Neutrophil (primary cell): Measurements from ENCODE around the gene RBM46.

Experiments used
- H3K27ac ChIP-seq: fragments of 200-600 bp; sonication (generic); 2 replicates; pipeline ENCODE4 v1.5.1; 2016; ENCODE audit warnings: mild to moderate bottlenecking, moderate library complexity
- H3K27me3 ChIP-seq: fragments of 200-600 bp; sonication (generic); 2 replicates; pipeline ENCODE4 v1.6.0; 2016; ENCODE audit warnings: mild to moderate bottlenecking
- H3K36me3 ChIP-seq: fragments of 200-600 bp; sonication (generic); 2 replicates; pipeline ENCODE4 v1.5.1; 2017
- H3K4me1 ChIP-seq, 2 experiments: fragments of 200-600 bp in 1 of 2; sonication (generic) in 1 of 2; 1 replicate in 1 of 2; 2 replicates in 1 of 2; pipeline versions ENCODE4 v1.5.1 to v1.6.1; 2013 to 2016; ENCODE audit warnings: low read depth in 1 of 2, low read length in 1 of 2, mild to moderate bottlenecking in 1 of 2, moderate library complexity in 1 of 2; ENCODE audit not compliant: control insufficient read depth in 1 of 2, insufficient read depth in 1 of 2
- H3K4me3 ChIP-seq, 2 experiments: fragments of 200-600 bp in 1 of 2; sonication (generic) in 1 of 2; 1 replicate in 1 of 2; 2 replicates in 1 of 2; pipeline ENCODE4 v1.5.1; 2013 to 2016; ENCODE audit warnings: low read depth in 1 of 2, low read length in 1 of 2, mild to moderate bottlenecking in 1 of 2, moderate library complexity in 1 of 2
- H3K9me3 ChIP-seq: fragments of 200-600 bp; sonication (generic); 2 replicates; pipeline ENCODE4 v1.5.1; 2016
- TF ChIP-seq, protein P1 (sequence below): fragments of 200-600 bp; sonication (generic); IDR thresholded peaks from 2 replicates; pipeline ENCODE4 v1.5.1; 2016; ENCODE audit warnings: antibody characterized with exemption

Gene RBM46

DNA sequence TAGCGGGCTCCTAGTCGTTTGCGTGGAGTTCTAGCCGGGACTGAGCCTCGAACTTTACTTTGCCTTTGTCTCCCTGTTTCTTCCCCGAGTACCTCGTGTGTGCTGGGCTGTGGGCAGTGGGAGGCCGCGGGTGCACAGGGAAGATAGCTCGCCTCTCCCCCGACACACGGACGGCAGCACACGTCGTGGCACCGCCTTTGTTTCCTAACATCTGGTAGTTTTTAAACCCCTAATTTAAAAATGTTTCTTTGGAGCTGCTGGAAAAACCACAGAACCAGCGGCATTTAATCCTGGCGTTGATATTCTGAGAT is 866 bp downstream of the RBM46 start:
- Histone ChIP-seq H3K4me1 (no peaks in the 10 kb centered on the region), H3K27me3 (peaks cover 35% of the 10 kb centered on the region), H3K36me3 (no peaks in the 10 kb centered on the region), H3K27ac (no peak overlapping the region), H3K9me3 (no peaks in the 10 kb centered on the region), H3K4me3 (no peak overlapping the region)
- TF ChIP-seq, protein P1, sequence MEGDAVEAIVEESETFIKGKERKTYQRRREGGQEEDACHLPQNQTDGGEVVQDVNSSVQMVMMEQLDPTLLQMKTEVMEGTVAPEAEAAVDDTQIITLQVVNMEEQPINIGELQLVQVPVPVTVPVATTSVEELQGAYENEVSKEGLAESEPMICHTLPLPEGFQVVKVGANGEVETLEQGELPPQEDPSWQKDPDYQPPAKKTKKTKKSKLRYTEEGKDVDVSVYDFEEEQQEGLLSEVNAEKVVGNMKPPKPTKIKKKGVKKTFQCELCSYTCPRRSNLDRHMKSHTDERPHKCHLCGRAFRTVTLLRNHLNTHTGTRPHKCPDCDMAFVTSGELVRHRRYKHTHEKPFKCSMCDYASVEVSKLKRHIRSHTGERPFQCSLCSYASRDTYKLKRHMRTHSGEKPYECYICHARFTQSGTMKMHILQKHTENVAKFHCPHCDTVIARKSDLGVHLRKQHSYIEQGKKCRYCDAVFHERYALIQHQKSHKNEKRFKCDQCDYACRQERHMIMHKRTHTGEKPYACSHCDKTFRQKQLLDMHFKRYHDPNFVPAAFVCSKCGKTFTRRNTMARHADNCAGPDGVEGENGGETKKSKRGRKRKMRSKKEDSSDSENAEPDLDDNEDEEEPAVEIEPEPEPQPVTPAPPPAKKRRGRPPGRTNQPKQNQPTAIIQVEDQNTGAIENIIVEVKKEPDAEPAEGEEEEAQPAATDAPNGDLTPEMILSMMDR = no peak

DNA sequence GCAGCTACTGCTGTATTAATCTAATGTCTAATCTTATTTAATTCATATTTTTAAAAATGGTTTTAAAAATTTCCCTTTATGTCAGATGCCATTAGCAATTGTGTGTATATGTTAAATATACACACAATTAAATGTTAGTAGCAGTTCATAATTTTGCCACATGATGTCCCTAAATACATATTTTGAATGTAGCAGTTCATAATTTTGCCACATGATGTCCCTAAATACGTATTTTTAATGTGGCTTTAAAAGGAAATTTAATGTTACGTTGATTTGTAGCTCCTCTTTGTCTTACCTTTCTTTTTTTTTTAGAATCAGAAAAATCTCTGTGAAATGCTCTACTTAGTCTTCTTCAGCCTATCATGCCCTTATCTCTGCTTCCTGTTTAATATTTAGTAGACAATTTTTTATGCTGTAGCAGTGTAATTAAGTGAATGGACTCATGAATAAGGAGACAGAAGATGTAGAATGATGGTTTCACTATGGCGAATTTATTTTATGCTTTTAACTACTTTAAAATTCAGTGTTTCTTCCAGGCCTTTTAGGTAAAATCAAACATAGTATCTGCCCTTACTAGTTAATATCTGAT is 26.1 kb downstream of the RBM46 start:
- Histone ChIP-seq H3K36me3 (no peaks in the 10 kb centered on the region), H3K4me3 (no peak overlapping the region), H3K4me1 (no peaks in the 10 kb centered on the region), H3K27ac (no peak overlapping the region), H3K9me3 (no peaks in the 10 kb centered on the region), H3K27me3 (no peaks in the 10 kb centered on the region)
- TF ChIP-seq, protein P1 = no peak

DNA sequence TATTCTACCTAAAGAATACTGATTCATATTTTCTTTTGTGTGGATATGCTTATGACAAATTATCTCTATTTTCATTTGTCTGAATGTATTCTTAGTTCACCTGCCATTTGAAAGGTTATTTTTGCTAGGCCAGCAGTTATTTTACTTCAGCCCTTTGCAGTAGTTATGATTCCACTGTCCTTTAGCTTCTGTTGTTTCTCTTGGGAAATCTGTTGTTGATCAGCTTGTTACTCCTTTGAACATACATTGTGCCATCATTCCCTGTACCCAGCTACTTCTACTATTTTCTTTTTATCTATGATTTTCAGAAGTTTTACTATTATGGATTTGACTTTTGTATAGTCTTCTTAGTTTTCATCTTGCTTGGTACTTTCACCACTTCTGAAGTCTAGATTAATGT is 37.2 kb downstream of the RBM46 start:
- Histone ChIP-seq H3K36me3 (no peaks in the 10 kb centered on the region), H3K27ac (no peak overlapping the region), H3K4me1 (no peaks in the 10 kb centered on the region), H3K9me3 (no peaks in the 10 kb centered on the region), H3K27me3 (no peaks in the 10 kb centered on the region), H3K4me3 (no peak overlapping the region)
- TF ChIP-seq, protein P1 = no peak

DNA sequence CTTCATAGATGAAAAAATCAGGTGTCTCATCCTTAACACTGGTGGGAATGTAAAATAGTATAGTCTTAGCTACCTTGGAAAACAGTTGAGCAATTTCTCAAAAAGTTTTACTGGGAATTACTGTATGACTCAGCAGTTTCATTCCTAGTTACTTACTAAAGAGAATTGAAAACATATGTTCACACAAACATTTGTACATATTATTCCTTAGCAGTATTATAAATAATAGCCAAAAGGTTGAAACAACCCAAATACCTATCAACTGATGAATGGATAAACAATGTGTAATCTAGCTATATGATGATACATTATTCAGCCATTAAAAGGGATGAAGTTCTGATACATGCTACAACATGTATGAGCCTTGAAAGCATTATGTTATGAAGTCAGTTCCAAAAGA is 41.7 kb downstream of the RBM46 start:
- no peaks in the 10 kb centered on the region for H3K36me3 ChIP-seq
- no peaks in the 10 kb centered on the region for H3K27me3 ChIP-seq
- no peak overlapping the region for H3K27ac ChIP-seq
- no peaks in the 10 kb centered on the region for H3K4me1 ChIP-seq
- H3K9me3 ChIP-seq = no peaks in the 10 kb centered on the region
- TF ChIP-seq, protein P1 = no peak
- H3K4me3 ChIP-seq = no peak overlapping the region

DNA sequence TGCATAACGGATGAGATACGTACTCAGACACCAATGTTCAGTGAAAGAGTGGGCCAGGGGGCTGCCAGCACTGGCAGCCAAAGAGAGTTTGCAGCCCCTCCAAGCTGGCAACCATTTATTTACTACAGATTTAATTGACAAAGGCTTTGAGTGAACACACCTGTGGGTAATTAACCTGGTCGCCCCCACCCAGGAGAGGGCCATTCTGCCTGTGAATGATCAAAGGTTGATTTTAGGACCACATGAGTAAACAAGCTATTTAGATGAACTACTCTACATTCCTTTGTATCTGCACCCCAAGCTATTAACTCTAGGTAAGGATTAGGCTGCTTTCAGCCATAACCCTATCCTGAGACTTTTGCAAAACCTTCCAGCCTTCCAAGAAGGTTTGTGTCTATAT is 55.0 kb downstream of the RBM46 start:
- no peaks in the 10 kb centered on the region for H3K36me3 ChIP-seq
- no peaks in the 10 kb centered on the region for H3K9me3 ChIP-seq
- H3K27ac ChIP-seq = no peak overlapping the region
- no peak overlapping the region for H3K4me3 ChIP-seq
- TF ChIP-seq, protein P1 = no peak
- no peaks in the 10 kb centered on the region for H3K27me3 ChIP-seq
- no peaks in the 10 kb centered on the region for H3K4me1 ChIP-seq

DNA sequence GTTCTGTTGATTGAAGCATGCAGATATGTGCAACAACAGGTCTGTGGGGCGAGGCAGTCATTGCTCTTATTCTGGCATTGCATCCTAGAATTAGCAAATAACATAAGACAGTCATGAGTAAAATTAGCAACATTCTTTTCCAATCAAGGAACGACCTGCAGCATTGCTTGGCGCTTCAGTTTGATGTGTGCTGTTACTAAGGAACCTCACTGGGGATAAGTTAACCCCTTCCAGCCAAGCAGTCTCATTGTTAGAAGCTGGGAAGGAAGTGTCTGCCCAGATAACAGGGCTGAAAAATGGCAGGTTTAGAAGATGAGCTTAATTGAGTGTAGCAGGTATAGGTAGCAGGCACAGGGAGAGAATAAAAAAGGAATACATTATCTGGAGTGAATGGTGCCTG is 55.4 kb downstream of the RBM46 start:
- no peaks in the 10 kb centered on the region for H3K9me3 ChIP-seq
- no peaks in the 10 kb centered on the region for H3K27me3 ChIP-seq
- H3K27ac ChIP-seq = no peak overlapping the region
- no peak overlapping the region for H3K4me3 ChIP-seq
- TF ChIP-seq, protein P1 = no peak
- H3K4me1 ChIP-seq = no peaks in the 10 kb centered on the region
- H3K36me3 ChIP-seq = no peaks in the 10 kb centered on the region
